GM06990 (cell line): ENCODE measurements around the gene CCDC142.
A peak's percentile ranks its signal among the peaks of the same experiment; 100 is the strongest.

ENCODE experiments used
- DNase-seq: peaks from one replicate; pipeline ENCODE4 v3.0.0-alpha.2; 2011; ENCODE audit not compliant: insufficient read length; ENCODE audit errors: extremely low read depth
- H3K27me3 ChIP-seq: replicated peaks from 2 replicates; pipeline ENCODE4 v1.6.0; 2011; ENCODE audit warnings: low read length; ENCODE audit not compliant: control insufficient read depth, insufficient read depth
- H3K36me3 ChIP-seq: 2 replicates; pipeline ENCODE4 v1.5.1; 2011; ENCODE audit warnings: low read length; ENCODE audit not compliant: control insufficient read depth, insufficient read depth
- H3K4me3 ChIP-seq: replicated peaks from 2 replicates; pipeline ENCODE4 v1.5.1; 2011; ENCODE audit warnings: low read depth, mild to moderate bottlenecking, control low read depth, low read length
- TF ChIP-seq, protein P1 (sequence below): IDR thresholded peaks from 2 replicates; pipeline ENCODE4 v1.5.1; 2011; ENCODE audit warnings: low read length, control low read depth, mild to moderate bottlenecking, inconsistent platforms; ENCODE audit not compliant: insufficient read depth, poor library complexity, severe bottlenecking

Gene CCDC142

DNA sequence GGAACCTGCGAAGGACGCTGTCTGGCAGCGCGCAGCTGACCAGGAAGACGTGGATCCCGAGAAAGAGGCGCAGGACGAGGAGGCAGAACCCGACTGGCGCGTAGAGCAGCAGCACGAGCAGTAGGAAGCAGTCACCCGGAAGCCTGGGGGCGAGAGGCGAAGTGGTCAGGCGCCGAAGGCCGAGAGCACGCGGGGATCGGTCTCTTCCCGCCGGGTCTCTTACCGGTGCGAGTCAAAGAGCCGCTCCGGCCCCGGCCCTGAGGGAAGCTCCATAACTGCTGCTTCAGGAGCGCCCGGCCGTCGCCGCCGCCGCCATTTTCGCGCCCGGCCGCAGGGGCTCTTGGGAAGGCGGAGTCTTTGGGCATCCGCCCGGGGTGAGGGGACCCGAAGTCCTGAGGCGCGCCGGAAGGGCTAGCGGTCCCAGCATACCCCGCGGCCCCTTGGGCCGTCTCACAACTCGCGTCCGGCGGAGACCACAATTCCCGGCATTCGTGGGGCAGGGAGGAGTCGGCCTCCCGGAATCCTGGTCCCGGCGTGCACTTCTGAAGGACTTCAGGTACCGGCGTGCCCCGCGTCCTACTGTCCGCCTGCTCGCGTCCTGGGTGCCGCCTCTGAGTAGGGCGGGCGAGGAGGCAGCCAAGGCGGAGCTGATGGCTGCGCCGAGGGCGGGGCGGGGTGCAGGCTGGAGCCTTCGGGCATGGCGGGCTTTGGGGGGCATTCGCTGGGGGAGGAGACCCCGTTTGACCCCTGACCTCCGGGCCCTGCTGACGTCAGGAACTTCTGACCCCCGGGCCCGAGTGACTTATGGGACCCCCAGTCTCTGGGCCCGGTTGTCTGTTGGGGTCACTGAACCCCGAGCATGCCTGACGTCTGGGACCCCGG is 46.8 kb upstream of the CCDC142 start, which contains the start of the genes AUP1 and HTRA2:
TSS of gene AUP1 (minus strand) at position 350 of the 882 bp plus-strand sequence. CDS start at position 273, 77 bp downstream.
TSS of gene HTRA2 (plus strand) at position 577 of the 882 bp plus-strand sequence. CDS start at position 651, 74 bp downstream.
- Histone ChIP-seq H3K4me3 (peak within 1 kb of the TSS; percentile 97), H3K27me3 (no peaks in the 10 kb centered on the region), H3K36me3 (peaks cover 32% of the 10 kb centered on the region)
- TF ChIP-seq, protein P1, sequence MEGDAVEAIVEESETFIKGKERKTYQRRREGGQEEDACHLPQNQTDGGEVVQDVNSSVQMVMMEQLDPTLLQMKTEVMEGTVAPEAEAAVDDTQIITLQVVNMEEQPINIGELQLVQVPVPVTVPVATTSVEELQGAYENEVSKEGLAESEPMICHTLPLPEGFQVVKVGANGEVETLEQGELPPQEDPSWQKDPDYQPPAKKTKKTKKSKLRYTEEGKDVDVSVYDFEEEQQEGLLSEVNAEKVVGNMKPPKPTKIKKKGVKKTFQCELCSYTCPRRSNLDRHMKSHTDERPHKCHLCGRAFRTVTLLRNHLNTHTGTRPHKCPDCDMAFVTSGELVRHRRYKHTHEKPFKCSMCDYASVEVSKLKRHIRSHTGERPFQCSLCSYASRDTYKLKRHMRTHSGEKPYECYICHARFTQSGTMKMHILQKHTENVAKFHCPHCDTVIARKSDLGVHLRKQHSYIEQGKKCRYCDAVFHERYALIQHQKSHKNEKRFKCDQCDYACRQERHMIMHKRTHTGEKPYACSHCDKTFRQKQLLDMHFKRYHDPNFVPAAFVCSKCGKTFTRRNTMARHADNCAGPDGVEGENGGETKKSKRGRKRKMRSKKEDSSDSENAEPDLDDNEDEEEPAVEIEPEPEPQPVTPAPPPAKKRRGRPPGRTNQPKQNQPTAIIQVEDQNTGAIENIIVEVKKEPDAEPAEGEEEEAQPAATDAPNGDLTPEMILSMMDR: no peak
- DNase-seq: peak; percentile 99

DNA sequence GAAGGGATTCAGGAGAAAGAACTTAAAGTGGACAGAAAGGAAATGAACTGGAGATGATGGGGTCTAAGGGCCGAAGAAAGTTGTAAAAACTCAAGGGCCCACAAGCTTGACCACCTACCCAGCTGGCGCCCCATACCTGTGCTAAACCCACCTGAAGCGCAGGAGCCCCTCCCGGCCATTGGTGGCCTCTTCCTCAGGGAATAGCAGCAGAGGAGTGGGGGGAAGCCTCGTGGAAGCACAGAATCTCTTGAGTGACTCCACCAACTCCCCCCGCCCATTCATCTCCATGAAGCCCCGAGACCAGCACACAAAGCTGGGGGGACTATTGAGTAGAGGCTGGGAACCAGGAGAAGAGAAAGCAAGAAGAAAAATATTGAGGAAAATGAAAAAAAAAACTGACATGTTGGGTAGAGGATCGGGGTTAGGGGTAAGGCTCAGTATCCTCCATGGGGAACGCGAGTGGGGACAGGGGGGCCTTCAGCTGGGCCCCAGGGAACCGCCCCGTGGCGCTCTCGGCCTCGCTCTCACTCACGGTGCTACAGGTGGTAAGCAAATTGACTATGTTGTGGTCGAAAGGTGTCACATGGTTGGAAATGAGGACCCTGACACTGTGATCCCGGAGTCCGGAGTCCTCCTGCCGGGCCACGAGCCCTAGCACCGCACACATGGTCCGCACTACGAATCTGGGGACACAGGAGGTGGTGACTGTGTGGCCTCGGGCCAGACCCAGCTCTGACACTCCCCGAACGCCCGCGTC is 46.0 kb upstream of the CCDC142 start:
- TF ChIP-seq, protein P1: no peak
- Histone ChIP-seq H3K27me3 (no peaks in the 10 kb centered on the region), H3K4me3 (peak overlapping the region; percentile 97), H3K36me3 (peaks cover 25% of the 10 kb centered on the region)
- DNase-seq: no peak

DNA sequence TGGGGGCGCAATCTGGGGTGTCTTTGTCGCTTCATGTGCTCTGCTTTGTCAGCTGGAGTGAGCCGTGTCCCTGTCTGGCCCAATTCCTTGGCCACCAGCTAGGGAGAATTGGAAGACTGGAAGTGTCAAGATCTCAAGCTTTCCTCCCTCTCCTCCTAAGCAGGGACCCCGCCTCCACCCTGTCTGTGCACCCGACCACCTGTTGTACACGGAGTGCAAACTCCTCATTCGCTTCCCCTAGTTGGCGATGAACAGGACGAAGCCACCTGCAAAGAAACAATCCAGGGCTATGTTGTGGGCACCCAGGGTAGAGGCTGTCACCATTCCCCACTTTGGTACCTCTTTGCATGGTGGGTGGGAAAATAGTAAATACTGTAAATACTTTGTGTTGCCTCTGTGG is 44.9 kb upstream of the CCDC142 start:
- H3K4me3 ChIP-seq: no peak overlapping the region; the same call in 1 of the 2 replicates
- H3K27me3 ChIP-seq: no peaks in the 10 kb centered on the region
- TF ChIP-seq, protein P1: no peak
- DNase-seq: no peak
- H3K36me3 ChIP-seq: peaks cover 21% of the 10 kb centered on the region

DNA sequence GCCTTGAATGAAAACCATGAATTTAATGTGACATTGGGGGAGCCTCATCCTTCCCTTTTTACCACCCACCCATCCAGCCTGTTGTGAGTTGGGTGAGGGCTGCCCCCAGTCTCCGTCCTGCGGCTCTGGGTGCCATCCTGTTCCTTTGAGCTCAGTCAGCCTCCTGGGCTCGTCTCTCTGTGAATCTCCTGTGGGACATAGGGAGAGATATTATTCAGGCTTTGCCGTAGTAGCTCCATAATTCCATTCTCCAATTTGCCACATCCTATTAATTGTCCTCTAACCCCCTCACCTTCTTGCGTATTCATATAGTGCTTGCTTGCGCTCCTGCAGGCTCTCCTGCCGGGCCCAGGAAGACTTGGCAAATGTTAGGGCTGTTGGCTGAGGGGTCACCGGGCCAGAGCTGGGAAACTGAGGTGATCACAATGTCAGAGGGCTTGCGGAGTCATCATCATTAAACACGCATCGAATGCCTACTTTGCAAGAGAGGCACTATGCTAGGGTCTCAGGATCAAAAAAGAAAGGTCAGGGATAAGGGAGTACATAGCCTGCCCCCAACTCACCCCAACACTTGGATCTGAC is 43.9 kb upstream of the CCDC142 start:
- no peak for DNase-seq
- TF ChIP-seq, protein P1: no peak
- no peaks in the 10 kb centered on the region for H3K27me3 ChIP-seq
- no peak overlapping the region for H3K4me3 ChIP-seq
- peaks cover 18% of the 10 kb centered on the region for H3K36me3 ChIP-seq

DNA sequence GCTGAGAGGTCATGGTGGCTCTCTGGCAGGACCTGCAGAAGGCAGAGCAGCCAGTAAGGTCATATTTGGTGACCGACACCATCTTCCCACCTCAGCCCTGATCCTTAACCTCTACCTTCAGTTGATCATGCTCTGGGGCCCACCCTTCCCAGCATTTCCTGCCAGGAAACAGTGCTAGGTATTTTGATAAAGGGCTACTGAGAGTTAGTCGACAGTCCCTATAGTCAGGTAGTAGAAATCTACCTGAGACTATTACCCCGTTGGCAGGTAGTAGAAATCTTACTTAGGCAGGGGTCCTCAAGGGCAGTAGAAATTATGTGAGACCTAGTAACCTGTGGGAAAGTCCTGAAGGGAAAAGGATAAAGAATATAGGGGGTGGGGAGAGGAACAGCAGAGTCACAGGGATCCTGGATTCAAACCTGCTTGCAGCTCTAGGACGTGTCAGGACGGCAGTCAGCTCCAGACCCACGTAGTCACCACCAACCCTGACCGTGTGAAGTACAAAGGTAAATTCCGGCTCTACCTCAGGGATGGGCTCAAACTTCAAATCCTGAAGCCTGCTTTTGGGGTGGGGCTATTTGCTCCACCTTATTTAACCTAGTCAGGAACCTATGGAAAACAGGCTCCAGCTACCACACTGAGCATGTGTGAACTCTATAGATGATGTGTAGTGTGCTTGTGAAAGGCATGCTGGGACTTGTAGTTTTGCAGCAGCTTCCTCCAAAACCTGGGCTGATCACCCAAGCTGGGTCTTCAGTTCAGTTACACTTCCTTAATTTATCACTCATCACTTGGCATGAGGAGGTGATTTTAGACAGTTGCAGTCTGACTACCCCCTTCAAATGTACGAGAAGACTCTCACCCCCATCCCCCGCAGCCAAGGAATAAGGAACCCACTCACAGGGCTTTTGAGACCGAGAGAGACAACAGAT is 43.2 kb upstream of the CCDC142 start, which contains the start of gene DQX1:
TSS of gene DQX1 (minus strand) at position 515 of the 932 bp plus-strand sequence. CDS start at position 13, 502 bp downstream.
- TF ChIP-seq, protein P1: no peak

More for the DNA sequence above, 43.2 kb upstream of the CCDC142 start, which contains the start of gene DQX1:
- Histone ChIP-seq H3K4me3 (no peak within 1 kb of the TSS), H3K27me3 (no peaks in the 10 kb centered on the region), H3K36me3 (peaks cover 18% of the 10 kb centered on the region)
- no peak for DNase-seq
